Keratinocyte (primary cell): Measurements from ENCODE around the gene ERICH6B. TPM values are rescaled to one million over a fixed set of nuclear protein-coding genes. Genes with fewer than 3 reads are reported as not detected.

Experiments
- DNase-seq: peaks from one replicate; pipeline ENCODE4 v3.0.0-alpha.2; 2011; ENCODE audit warnings: low read depth, missing footprints, low spot score
- FAIRE-seq: peaks from 2 replicates; lab custom pipeline; 2011; peaks lifted over from hg19 to GRCh38; lab: Jason Lieb, UNC
- H2AFZ ChIP-seq: 2 replicates; pipeline ENCODE4 v1.6.0; 2012; ENCODE audit warnings: low read length, control low read depth, inconsistent platforms; ENCODE audit not compliant: control insufficient read depth
- H3K27ac ChIP-seq: 2 replicates; pipeline ENCODE4 v1.5.1; 2011; ENCODE audit warnings: low read length; ENCODE audit not compliant: control insufficient read depth, insufficient read depth
- H3K27me3 ChIP-seq: 3 replicates; pipeline ENCODE4 v1.6.0; 2011; ENCODE audit warnings: low read length; ENCODE audit not compliant: control insufficient read depth, insufficient read depth; ENCODE audit errors: extremely low read depth
- H3K36me3 ChIP-seq, 2 experiments: 2 replicates in 1 of 2; 3 replicates in 1 of 2; pipeline ENCODE4 v1.5.1; 2011; ENCODE audit warnings: low read length in 2 of 2, mild to moderate bottlenecking in 1 of 2; ENCODE audit not compliant: control insufficient read depth in 2 of 2, insufficient read depth in 2 of 2; ENCODE audit errors: extremely low read depth in 1 of 2
- H3K4me1 ChIP-seq: 3 replicates; pipeline ENCODE4 v1.5.1; 2011; ENCODE audit warnings: low read length; ENCODE audit not compliant: control insufficient read depth, insufficient read depth; ENCODE audit errors: extremely low read depth
- H3K4me2 ChIP-seq: 3 replicates; pipeline ENCODE4 v1.6.0; 2011; ENCODE audit warnings: low read depth, low read length; ENCODE audit not compliant: control insufficient read depth, insufficient read depth; ENCODE audit errors: extremely low read depth
- H3K4me3 ChIP-seq, 3 experiments: fragments of 200-600 bp in 1 of 3; sonication (generic) in 1 of 3; 2 replicates in 2 of 3; 3 replicates in 1 of 3; pipeline ENCODE4 v1.5.1; 2011 to 2016; ENCODE audit warnings: low read length in 3 of 3, mild to moderate bottlenecking in 3 of 3, control low read depth in 2 of 3, inconsistent platforms in 1 of 3, low read depth in 1 of 3, mixed read lengths in 1 of 3, mixed run types in 1 of 3, moderate library complexity in 1 of 3; ENCODE audit not compliant: control insufficient read depth in 2 of 3, insufficient read depth in 2 of 3; ENCODE audit errors: extremely low read depth in 1 of 3
- H3K79me2 ChIP-seq: 2 replicates; pipeline ENCODE4 v1.6.0; 2012; ENCODE audit warnings: low read length; ENCODE audit not compliant: control insufficient read depth, insufficient read depth
- H3K9ac ChIP-seq: 3 replicates; pipeline ENCODE4 v1.6.0; 2011; ENCODE audit warnings: low read length; ENCODE audit not compliant: control insufficient read depth, insufficient read depth; ENCODE audit errors: extremely low read depth
- H3K9me1 ChIP-seq: 3 replicates; pipeline ENCODE4 v1.6.0; 2011; ENCODE audit warnings: low read length; ENCODE audit not compliant: control insufficient read depth, insufficient read depth; ENCODE audit errors: extremely low read depth
- H3K9me3 ChIP-seq: 2 replicates; pipeline ENCODE4 v1.5.1; 2012; ENCODE audit warnings: low read depth, low read length; ENCODE audit not compliant: control insufficient read depth
- H4K20me1 ChIP-seq: 3 replicates; pipeline ENCODE4 v1.6.0; 2011; ENCODE audit warnings: low read length; ENCODE audit not compliant: control insufficient read depth, insufficient read depth; ENCODE audit errors: extremely low read depth
- CTCF ChIP-seq, 3 experiments: IDR thresholded peaks in 1 of 3; conservative IDR thresholded peaks in 1 of 3; optimal IDR thresholded peaks in 1 of 3; 2 replicates in 2 of 3; 3 replicates in 1 of 3; pipeline versions ENCODE3 to v1.5.1; 2011; ENCODE audit warnings: low read length in 3 of 3, mild to moderate bottlenecking in 3 of 3, moderate library complexity in 2 of 3, control low read depth in 1 of 3, inconsistent platforms in 1 of 3; ENCODE audit not compliant: insufficient read depth in 2 of 3; ENCODE audit errors: extremely low read depth in 1 of 3
- EZH2 ChIP-seq: IDR thresholded peaks from one replicate; pipeline ENCODE4 v1.6.1; 2012; ENCODE audit warnings: inconsistent platforms, mild to moderate bottlenecking, low read length, moderate library complexity
- dilution Hi-C: fragments of 300-500 bp; cut with MboI; formaldehyde crosslinking; loops from one replicate; pipeline ENCODE4 v1.7.0; 2020; ENCODE audit warnings: low sequenced_read_pairs; ENCODE audit not compliant: extremely low pct_ligation_motif_present
- polyA plus RNA-seq, 5 experiments: library from polyadenylated mRNA; depleted of rRNA in 3 of 5; stranded (reverse) in 3 of 5; stranded (forward) in 1 of 5; unstranded in 1 of 5; fragments of >200 nt; gene quantifications; 1 replicate in 1 of 5; 2 replicates in 3 of 5; 3 replicates in 1 of 5; pipeline versions ENCODE4 v1.2.1 to v1.2.3, GENCODE V29; 2011 to 2012; ENCODE audit warnings: missing spikeins in 2 of 5, low read depth in 1 of 5, low replicate concordance in 1 of 5

ERICH6B gene
- polyA plus RNA-seq, 1 donor (not counting 4 experiments of a cell fraction or from before 2014, with no cell fraction given) = not detected

- Histone ChIP-seq H3K79me2 (no peaks in the 10 kb centered on the region), H3K4me1 (no peaks in the 10 kb centered on the region), H3K9me3 (no peaks in the 10 kb centered on the region), H4K20me1 (no peaks in the 10 kb centered on the region), H3K4me3 (no peak overlapping the region), H3K9ac (no peak overlapping the region), H3K4me2 (no peak overlapping the region), H3K27me3 (peaks cover 3% of the 10 kb centered on the region), H2AFZ (no peak overlapping the region), H3K9me1 (no peaks in the 10 kb centered on the region), H3K36me3 (no peaks in the 10 kb centered on the region), H3K27ac (no peak overlapping the region)
- TF ChIP-seq EZH2 (no peak), CTCF (optimal IDR thresholded peaks at IDR 0.05 in 1 of 3, IDR thresholded peaks at IDR 0.05 in 1 of 3, conservative IDR thresholded peaks at IDR 0.05 in 1 of 3; ENCODE audit: extremely low read depth in 1 of 3, insufficient read depth in 2 of 3, low read length in 3 of 3) (peak; percentile 35 to 66 (median 38))
- dilution Hi-C loops = no loop called here
- DNase-seq = no peak
- FAIRE-seq = no peak
Observed at GRCh38 chr13:45584816-45585215, 30.7 kb downstream of the ERICH6B start.

- no peak for FAIRE-seq
- TF ChIP-seq EZH2 (no peak), CTCF (optimal IDR thresholded peaks at IDR 0.05 in 1 of 3, IDR thresholded peaks at IDR 0.05 in 1 of 3, conservative IDR thresholded peaks at IDR 0.05 in 1 of 3; ENCODE audit: extremely low read depth in 1 of 3, insufficient read depth in 2 of 3, low read length in 3 of 3) (no peak)
- H3K9me1 ChIP-seq = no peaks in the 10 kb centered on the region
- H3K9me3 ChIP-seq = no peaks in the 10 kb centered on the region
- no peak overlapping the region for H3K27ac ChIP-seq
- no peaks in the 10 kb centered on the region for H4K20me1 ChIP-seq
- H3K79me2 ChIP-seq = no peaks in the 10 kb centered on the region
- H3K27me3 ChIP-seq = peaks cover 8% of the 10 kb centered on the region
- dilution Hi-C loops = no loop called here
- no peak overlapping the region for H3K4me3 ChIP-seq
- H3K4me1 ChIP-seq = no peaks in the 10 kb centered on the region
- no peaks in the 10 kb centered on the region for H3K36me3 ChIP-seq
- H3K9ac ChIP-seq = no peak overlapping the region
- no peak overlapping the region for H3K4me2 ChIP-seq
- H2AFZ ChIP-seq = no peak overlapping the region
- DNase-seq = no peak
Observed at GRCh38 chr13:45582408-45583076, 33.0 kb downstream of the ERICH6B start.
